Ovary (tissue), 9 donors: ENCODE measurements around the gene ADAMTS17. TPM values are rescaled to one million over a fixed set of nuclear protein-coding genes. Genes with fewer than 3 reads are reported as not detected.

Source experiments
- DNase-seq, 5 donors: peaks; one replicate each; pipeline ENCODE4 v3.0.0-alpha.2; 2019 to 2020
- H3K27ac ChIP-seq, 2 donors: fragments of 200-600 bp; one replicate each; pipeline versions ENCODE4 v1.5.1 to v1.8.0; 2019 to 2022
- H3K27me3 ChIP-seq: fragments of 200-600 bp; one replicate; pipeline ENCODE4 v1.8.0; 2022
- H3K36me3 ChIP-seq: fragments of 200-600 bp; sonication (generic); one replicate; pipeline ENCODE4 v1.5.1; 2019
- H3K4me1 ChIP-seq: one replicate; pipeline ENCODE4 v1.8.1; 2013; ENCODE audit warnings: mild to moderate bottlenecking, moderate library complexity; ENCODE audit not compliant: insufficient read depth
- H3K4me3 ChIP-seq: fragments of 200-600 bp; sonication (generic); one replicate; pipeline ENCODE4 v1.5.1; 2017
- H3K9me3 ChIP-seq, 2 donors: fragments of 200-600 bp in 1 of 2; sonication (generic) in 1 of 2; one replicate each; pipeline versions ENCODE4 v1.5.1 to v1.8.1; 2013 to 2019; ENCODE audit warnings: mild to moderate bottlenecking in 1 of 2, moderate library complexity in 1 of 2
- CTCF ChIP-seq, 3 donors: fragments of 450-650 bp in 2 of 3; fragments of 200-600 bp in 1 of 3; IDR thresholded peaks; one replicate each; pipeline versions ENCODE4 v1.5.1 to v1.8.0; 2016 to 2022; ENCODE audit warnings: antibody characterized with exemption in 3 of 3, mild to moderate bottlenecking in 1 of 3
- EP300 ChIP-seq: sonication (generic); formaldehyde crosslinking; IDR thresholded peaks from one replicate; pipeline ENCODE4 v1.6.1; 2017; ENCODE audit warnings: antibody characterized with exemption
- POLR2A ChIP-seq: fragments of 450-650 bp; IDR thresholded peaks from one replicate; pipeline ENCODE4 v1.6.1; 2017; ENCODE audit warnings: antibody characterized with exemption, mild to moderate bottlenecking, moderate library complexity
- WGBS, 3 donors: extraction: QIAGEN DNeasy Blood & Tissue Kit in 1 of 3; methylation state at CpG; one replicate each; pipeline versions ENCODE4 v1.1.5 to v1.1.7; 2013 to 2017; 5-methylcytosine and 5-hydroxymethylcytosine counted together
- intact Hi-C, 4 donors: fragments of 100-400 bp; cut with DNase I; formaldehyde crosslinking; loops; one replicate each; pipeline versions ENCODE4 v1.11.0 to v1.15.1; 2022 to 2023
- polyA plus RNA-seq, 2 donors: library from polyadenylated mRNA; stranded (reverse); fragments of 200-250 nt in 1 of 2; fragments of 350-450 nt in 1 of 2; fragmentation: Illumina TruSeq in 1 of 2; extraction: RNeasy Lipid Tissue Mini Kit (QIAGEN cat#74804) in 1 of 2; gene quantifications; one replicate each; pipeline ENCODE4 v1.2.3, GENCODE V29; 2013 to 2014
- total RNA-seq, 7 donors: library from RNA; depleted of rRNA in 2 of 7; stranded (reverse); fragments of >200 nt in 2 of 7; fragmentation: NEBNext Ultra II Directional in 3 of 7; extraction: Animal tissue kit (Norgen Biotek cat#: 25700) in 3 of 7; gene quantifications; one replicate each; pipeline versions ENCODE4 v1.1.0 to v1.2.4, GENCODE V29; 2016 to 2023
- donor health status: DM: no; HTN: no; CAD: no; lungs with moderate emphysema.
- donor health status: DM: no; HTN: no; CAD: no.
- donor health status: Bipolar disorder and iron deficiency.
- donor health status: DM: yes; HTN: yes; CAD: no.
- donor health status: DM: no; HTN: no; CAD: no.
- donor health status: DM: yes; HTN: yes; CAD: no.

Gene ADAMTS17
- total and polyA plus RNA-seq, 9 donors: 1.3 to 11.3 (median 5.9) TPM

- H3K4me3 ChIP-seq: no peak overlapping the region
- no peaks in the 10 kb centered on the region for H3K27me3 ChIP-seq
- no peaks in the 10 kb centered on the region for H3K36me3 ChIP-seq
- DNase-seq: no peak
- WGBS, 3 donors: 48 to 54% (median 52%) methylated on average over 2 of the region's 2 CpGs
- TF ChIP-seq CTCF (IDR thresholded peaks at IDR 0.05): no peak
- TF ChIP-seq EP300: no peak
- TF ChIP-seq POLR2A: no peak
- intact Hi-C loops: no loop called here
- H3K27ac ChIP-seq: no peak overlapping the region
- no peaks in the 10 kb centered on the region for H3K4me1 ChIP-seq
- H3K9me3 ChIP-seq: no peaks in the 10 kb centered on the region
Observed at GRCh38 chr15:100159436-100159835, 182.3 kb downstream of the ADAMTS17 start.

GRCh38 chr15:100158356-100158755, 183.4 kb downstream of the ADAMTS17 start:
- TF ChIP-seq CTCF (IDR thresholded peaks at IDR 0.05): no peak
- H3K36me3 ChIP-seq: no peaks in the 10 kb centered on the region
- H3K4me1 ChIP-seq: no peaks in the 10 kb centered on the region
- WGBS, 3 donors: 57 to 70% (median 58%) methylated on average over 4 of the region's 4 CpGs
- H3K4me3 ChIP-seq: no peak overlapping the region
- no peaks in the 10 kb centered on the region for H3K9me3 ChIP-seq
- no peak for DNase-seq
- no peaks in the 10 kb centered on the region for H3K27me3 ChIP-seq
- H3K27ac ChIP-seq: no peak overlapping the region
- intact Hi-C loops: no loop called here

- TF ChIP-seq CTCF (IDR thresholded peaks at IDR 0.05): no peak
- no peak for TF ChIP-seq EP300
- no peak for TF ChIP-seq POLR2A
- Histone ChIP-seq H3K36me3 (no peaks in the 10 kb centered on the region), H3K4me3 (no peak overlapping the region), H3K9me3 (no peaks in the 10 kb centered on the region), H3K27ac (no peak overlapping the region), H3K27me3 (no peaks in the 10 kb centered on the region), H3K4me1 (no peaks in the 10 kb centered on the region)
- intact Hi-C loops: no loop called here
- 90 to 94% (median 94%) methylated on average over 6 of the region's 6 CpGs for WGBS, 3 donors
- no peak for DNase-seq
Observed at GRCh38 chr15:100156201-100156600, 185.6 kb downstream of the ADAMTS17 start.

- WGBS, 3 donors: 81 to 87% (median 86%) methylated on average over 8 of the region's 8 CpGs
- Histone ChIP-seq H3K4me3 (no peak overlapping the region), H3K27me3 (no peaks in the 10 kb centered on the region), H3K27ac (no peak overlapping the region), H3K36me3 (no peaks in the 10 kb centered on the region), H3K9me3 (no peaks in the 10 kb centered on the region), H3K4me1 (no peaks in the 10 kb centered on the region)
- no peak for DNase-seq
- intact Hi-C loops: no loop called here
- TF ChIP-seq EP300 (no peak), POLR2A (no peak), CTCF (IDR thresholded peaks at IDR 0.05) (no peak)
Observed at GRCh38 chr15:100154338-100154737, 187.4 kb downstream of the ADAMTS17 start.

GRCh38 chr15:100152463-100152862, 189.3 kb downstream of the ADAMTS17 start:
- H3K4me1 ChIP-seq: no peaks in the 10 kb centered on the region
- TF ChIP-seq POLR2A (no peak), EP300 (no peak), CTCF (IDR thresholded peaks at IDR 0.05) (no peak)
- no peaks in the 10 kb centered on the region for H3K27me3 ChIP-seq
- 79 to 91% (median 86%) methylated on average over 8 of the region's 8 CpGs for WGBS, 3 donors
- no peaks in the 10 kb centered on the region for H3K36me3 ChIP-seq
- intact Hi-C loops: no loop called here
- DNase-seq: no peak
- H3K27ac ChIP-seq: no peak overlapping the region
- no peaks in the 10 kb centered on the region for H3K9me3 ChIP-seq
- H3K4me3 ChIP-seq: no peak overlapping the region
